ENCODE data around the gene FBH1.

GRCh38 chr10:5876181-5876768 is 13.8 kb upstream of the FBH1 start:
- TF ChIP-seq CTCF (IDR thresholded peaks at IDR 0.05) (no peak), EZH2 (IDR thresholded peaks at IDR 0.05) (no peak)

Data from neural progenitor cell (in vitro differentiated cells).